ENCODE results near the gene PSMC2.
"Not testable (repeated sequence)": the region's sequence is repeated elsewhere in the genome, so short reads cannot be mapped to it uniquely, and the experiment has no call there.

Gene PSMC2

GRCh38 chr7:103379270-103379975 is 32.0 kb downstream of the PSMC2 start:
- no peak for DNase-seq

GRCh38 chr7:103380395-103381191 is 33.1 kb downstream of the PSMC2 start:
- DNase-seq = no peak

GRCh38 chr7:103381280-103382031 is 34.0 kb downstream of the PSMC2 start:
- DNase-seq = no peak

GRCh38 chr7:103382032-103382402 is 34.6 kb downstream of the PSMC2 start:
- DNase-seq = no peak

GRCh38 chr7:103387242-103387641 is 39.8 kb downstream of the PSMC2 start:
- DNase-seq = no peak

GRCh38 chr7:103388469-103389140 is 41.2 kb downstream of the PSMC2 start:
- DNase-seq = no peak

GRCh38 chr7:103389263-103389662 is 41.8 kb downstream of the PSMC2 start:
- DNase-seq = no peak

- DNase-seq = no peak
Observed at GRCh38 chr7:103391150-103391549, 43.7 kb downstream of the PSMC2 start.

- no peak for DNase-seq
Observed at GRCh38 chr7:103391976-103392375, 44.5 kb downstream of the PSMC2 start.

- DNase-seq = no peak
Observed at GRCh38 chr7:103394566-103394965, 47.1 kb downstream of the PSMC2 start.

- DNase-seq = no peak
Observed at GRCh38 chr7:103395071-103395470, 47.6 kb downstream of the PSMC2 start.

- DNase-seq = no peak
Observed at GRCh38 chr7:103396471-103396870, 49.0 kb downstream of the PSMC2 start.

- no peak for DNase-seq
Observed at GRCh38 chr7:103398483-103399127, 51.2 kb downstream of the PSMC2 start.

- DNase-seq = not testable (repeated sequence)
Observed at GRCh38 chr7:103399687-103400086, 52.2 kb downstream of the PSMC2 start.

- DNase-seq = not testable (repeated sequence)
Observed at GRCh38 chr7:103405789-103406613, 58.6 kb downstream of the PSMC2 start.

GRCh38 chr7:103412151-103412550 is 64.7 kb downstream of the PSMC2 start:
- no peak for DNase-seq

- no peak for DNase-seq
Observed at GRCh38 chr7:103413407-103413806, 66.0 kb downstream of the PSMC2 start.

- DNase-seq = no peak
Observed at GRCh38 chr7:103418241-103418640, 70.8 kb downstream of the PSMC2 start.
